Measurements from ENCODE around the gene DAAM2. TPM values are rescaled to one million over a fixed set of nuclear protein-coding genes. Genes with fewer than 3 reads are reported as not detected.

Gene DAAM2
- total and polyA plus RNA-seq, 2 donors (not counting 3 experiments of a cell fraction or from before 2014, with no cell fraction given): 0.42 to 0.44 TPM

- Histone ChIP-seq H3K4me2 (ENCODE audit: insufficient read depth, low read length) (no peak overlapping the region), H3K79me2 (ENCODE audit: control insufficient read depth, insufficient read depth, low read length) (no peaks in the 10 kb centered on the region), H3K36me3 (ENCODE audit: control insufficient read depth in 2 of 2, extremely low read depth in 1 of 2, insufficient read depth in 2 of 2, low read length in 2 of 2) (no peaks in the 10 kb centered on the region), H3K9me3 (replicated peaks; ENCODE audit: control insufficient read depth, insufficient read depth, low read length) (no peaks in the 10 kb centered on the region), H3K4me1 (ENCODE audit: control insufficient read depth, extremely low read depth, insufficient read depth, low read length) (peaks cover 19% of the 10 kb centered on the region), H2AFZ (ENCODE audit: low read depth, low read length) (no peak overlapping the region), H3K27me3 (ENCODE audit: control insufficient read depth in 2 of 2, insufficient read depth in 2 of 2, low read length in 2 of 2) (no peaks in the 10 kb centered on the region), H3K9ac (replicated peaks; ENCODE audit: extremely low read depth, insufficient read depth, low read length) (no peak overlapping the region), H3K27ac (ENCODE audit: insufficient read depth, low read depth, low read length) (no peak overlapping the region), H3K4me3 (replicated peaks in 1 of 3; ENCODE audit: insufficient read depth in 1 of 3, low read depth in 1 of 3, low read length in 3 of 3) (no peak overlapping the region), H4K20me1 (replicated peaks; ENCODE audit: control insufficient read depth, extremely low read depth, insufficient read depth, low read length) (no peaks in the 10 kb centered on the region), H3K9me1 (replicated peaks; ENCODE audit: control insufficient read depth, extremely low read depth, insufficient read depth, low read length) (no peaks in the 10 kb centered on the region)
- CTCF ChIA-PET: interaction anchor here (1.0 to 13.2 kb wide), 9 partner anchors 9 to 544 kb away, joined by 3 to 313 read pairs (median 5); partner anchors contain the start of gene MOCS1
- intact Hi-C loops (cut with micrococcal nuclease): loop anchor here (5.0 kb wide), 1 partner anchor 99 kb away; the partner anchor contains the start of gene DAAM2
- no peak for DNase-seq (ENCODE audit: low read depth, low spot score)
- dilution Hi-C loops (cut with MboI; ENCODE audit: extremely low pct_ligation_motif_present, low sequenced_read_pairs): no loop called here
- TF ChIP-seq GATA2 (IDR thresholded peaks at IDR 0.05; ENCODE audit: insufficient read depth, insufficient read length, low read depth, low read length) (no peak), FOS (IDR thresholded peaks at IDR 0.05; ENCODE audit: borderline replicate concordance, insufficient read depth, low read length) (no peak), POLR2A (IDR thresholded peaks at IDR 0.05; ENCODE audit: low read depth, low read length) (no peak), JUN (IDR thresholded peaks at IDR 0.05; ENCODE audit: borderline replicate concordance, insufficient read depth, insufficient read length, low read depth) (no peak)
- BruUV-seq (replicated peaks): no TSS peak
- FAIRE-seq: no peak
- POLR2A ChIA-PET: no interaction called here
Measured at GRCh38 chr6:39891353-39891752, 99.2 kb downstream of the DAAM2 start.

GRCh38 chr6:39891976-39892375, 99.8 kb downstream of the DAAM2 start:
- Histone ChIP-seq H3K9me1 (replicated peaks; ENCODE audit: control insufficient read depth, extremely low read depth, insufficient read depth, low read length) (no peaks in the 10 kb centered on the region), H3K4me3 (replicated peaks in 1 of 3; ENCODE audit: insufficient read depth in 1 of 3, low read depth in 1 of 3, low read length in 3 of 3) (no peak overlapping the region), H4K20me1 (replicated peaks; ENCODE audit: control insufficient read depth, extremely low read depth, insufficient read depth, low read length) (no peaks in the 10 kb centered on the region), H2AFZ (ENCODE audit: low read depth, low read length) (no peak overlapping the region), H3K79me2 (ENCODE audit: control insufficient read depth, insufficient read depth, low read length) (no peaks in the 10 kb centered on the region), H3K36me3 (ENCODE audit: control insufficient read depth in 2 of 2, extremely low read depth in 1 of 2, insufficient read depth in 2 of 2, low read length in 2 of 2) (no peaks in the 10 kb centered on the region), H3K9me3 (replicated peaks; ENCODE audit: control insufficient read depth, insufficient read depth, low read length) (no peaks in the 10 kb centered on the region), H3K27me3 (ENCODE audit: control insufficient read depth in 2 of 2, insufficient read depth in 2 of 2, low read length in 2 of 2) (no peaks in the 10 kb centered on the region), H3K4me1 (ENCODE audit: control insufficient read depth, extremely low read depth, insufficient read depth, low read length) (peaks cover 16% of the 10 kb centered on the region), H3K27ac (ENCODE audit: insufficient read depth, low read depth, low read length) (no peak overlapping the region), H3K4me2 (ENCODE audit: insufficient read depth, low read length) (no peak overlapping the region), H3K9ac (replicated peaks; ENCODE audit: extremely low read depth, insufficient read depth, low read length) (no peak overlapping the region)
- intact Hi-C loops (cut with micrococcal nuclease) (loop anchor here (1.0 to 5.0 kb wide), 6 partner anchors 21 to 544 kb away; partner anchors contain the start of gene DAAM2), dilution Hi-C loops (cut with MboI; ENCODE audit: extremely low pct_ligation_motif_present, low sequenced_read_pairs) (no loop called here)
- BruUV-seq (replicated peaks): no TSS peak
- DNase-seq (ENCODE audit: low read depth, low spot score) (no peak), FAIRE-seq (no peak)
- ChIA-PET CTCF (interaction anchor here (1.0 to 13.2 kb wide), 10 partner anchors 10 to 545 kb away, joined by 3 to 313 read pairs (median 6); partner anchors contain the start of gene MOCS1), POLR2A (no interaction called here)
- TF ChIP-seq CTCF (IDR thresholded peaks at IDR 0.05; ENCODE audit: extremely low read depth in 1 of 2, insufficient read depth in 1 of 2, low read depth in 1 of 2, low read length in 2 of 2) (no peak), MYC (IDR thresholded peaks at IDR 0.05; ENCODE audit: low read depth, low read length) (no peak), GATA2 (IDR thresholded peaks at IDR 0.05; ENCODE audit: insufficient read depth, insufficient read length, low read depth, low read length) (no peak), FOS (IDR thresholded peaks at IDR 0.05; ENCODE audit: borderline replicate concordance, insufficient read depth, low read length) (no peak), MAX (IDR thresholded peaks at IDR 0.05; ENCODE audit: insufficient read depth, insufficient read length) (no peak), POLR2AphosphoS5 (IDR thresholded peaks at IDR 0.05; ENCODE audit: insufficient read depth, low read depth, low read length) (no peak), JUN (IDR thresholded peaks at IDR 0.05; ENCODE audit: borderline replicate concordance, insufficient read depth, insufficient read length, low read depth) (no peak), EZH2 (IDR thresholded peaks at IDR 0.05; ENCODE audit: borderline replicate concordance, low read depth, low read length, severe bottlenecking) (no peak), POLR2A (IDR thresholded peaks at IDR 0.05; ENCODE audit: low read depth, low read length) (no peak)
